GM15510 (cell line): Measurements from ENCODE around the gene ZMYND8.

Experiments
- POLR2A ChIP-seq: IDR thresholded peaks from 3 replicates; pipeline ENCODE4 v1.6.1; 2011; ENCODE audit warnings: borderline replicate concordance; ENCODE audit not compliant: insufficient read length; ENCODE audit errors: extremely low read depth

Gene ZMYND8

GRCh38 chr20:47195573-47195972 lies 160.9 kb downstream of the ZMYND8 start:
- TF ChIP-seq POLR2A: no peak

- no peak for TF ChIP-seq POLR2A
These were observed 164.5 kb downstream of the ZMYND8 start for GRCh38 chr20:47191956-47192355.

- no peak for TF ChIP-seq POLR2A
These were observed 165.3 kb downstream of the ZMYND8 start for GRCh38 chr20:47191074-47191673.

GRCh38 chr20:47189060-47189459 lies 167.4 kb downstream of the ZMYND8 start:
- no peak for TF ChIP-seq POLR2A

- no peak for TF ChIP-seq POLR2A
These were observed 168.0 kb downstream of the ZMYND8 start for GRCh38 chr20:47188540-47188939.

- TF ChIP-seq POLR2A: no peak
These were observed 168.9 kb downstream of the ZMYND8 start for GRCh38 chr20:47187450-47188195.

GRCh38 chr20:47183367-47183766 lies 173.1 kb downstream of the ZMYND8 start:
- TF ChIP-seq POLR2A: no peak

- TF ChIP-seq POLR2A: no peak
These were observed 175.2 kb downstream of the ZMYND8 start for GRCh38 chr20:47181056-47181862.

GRCh38 chr20:47179267-47179666 lies 177.2 kb downstream of the ZMYND8 start:
- TF ChIP-seq POLR2A: no peak

GRCh38 chr20:47178851-47179250 lies 177.6 kb downstream of the ZMYND8 start:
- no peak for TF ChIP-seq POLR2A

- TF ChIP-seq POLR2A: no peak
These were observed 178.2 kb downstream of the ZMYND8 start for GRCh38 chr20:47178277-47178676.

GRCh38 chr20:47175493-47175892 lies 181.0 kb downstream of the ZMYND8 start:
- no peak for TF ChIP-seq POLR2A

GRCh38 chr20:47174456-47175243 lies 181.8 kb downstream of the ZMYND8 start:
- no peak for TF ChIP-seq POLR2A

GRCh38 chr20:47173596-47174216 lies 182.8 kb downstream of the ZMYND8 start:
- no peak for TF ChIP-seq POLR2A
